ENCODE measurements around the gene AKR1E2. TPM values are rescaled to one million over a fixed set of nuclear protein-coding genes. Genes with fewer than 3 reads are reported as not detected.

The AKR1E2 gene
- total and polyA plus RNA-seq, 10 of the 15 experiments (the other 5 are each of a cell fraction or from before 2014, with no cell fraction given): not detected

DNA sequence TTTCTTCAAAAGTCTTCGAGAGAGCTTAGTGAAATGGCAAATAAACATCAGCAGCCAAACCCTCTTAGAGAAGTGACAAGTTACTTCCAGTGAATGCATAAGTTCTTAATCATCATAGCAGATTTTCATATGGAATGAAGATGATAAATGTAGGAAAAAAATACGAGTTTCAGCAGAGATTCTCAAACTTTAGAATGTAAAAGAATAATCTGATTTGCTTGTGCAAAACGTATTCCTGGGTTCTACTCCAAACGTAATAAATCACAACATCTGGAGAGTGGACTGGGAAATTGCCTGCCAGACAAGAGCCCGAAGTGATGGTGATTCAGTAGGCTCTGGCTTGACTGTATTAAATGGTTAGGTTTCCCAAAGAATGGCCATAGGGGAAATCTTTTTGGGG lies 62.2 kb downstream of the AKR1E2 start:
- Histone ChIP-seq H3K79me2 (ENCODE audit: control insufficient read depth, insufficient read depth, low read length) (no peaks in the 10 kb centered on the region), H3K27ac (ENCODE audit: control insufficient read depth, insufficient read depth) (no peak overlapping the region), H3K4me2 (ENCODE audit: control insufficient read depth, insufficient read depth) (no peak overlapping the region), H2AFZ (ENCODE audit: control insufficient read depth, low read depth, low read length) (no peak overlapping the region), H3K4me3 (no peak overlapping the region), H3K27me3 (replicated peaks in 1 of 2; ENCODE audit: control insufficient read depth in 2 of 2, insufficient read depth in 2 of 2, low read length in 1 of 2) (no peaks in the 10 kb centered on the region), H3K9me3 (replicated peaks; ENCODE audit: control insufficient read depth, insufficient read depth, low read length) (no peaks in the 10 kb centered on the region), H3K4me1 (ENCODE audit: control insufficient read depth, insufficient read depth, low read length) (no peaks in the 10 kb centered on the region), H3K36me3 (ENCODE audit: control insufficient read depth in 2 of 2, insufficient read depth in 2 of 2, low read length in 1 of 2) (no peaks in the 10 kb centered on the region), H3K9ac (ENCODE audit: control insufficient read depth, insufficient read depth, low read length) (no peak overlapping the region), H4K20me1 (ENCODE audit: control insufficient read depth, insufficient read depth) (no peaks in the 10 kb centered on the region; the same call in 1 of the 2 replicates)
- ChIA-PET CTCF (no interaction called here), SMC1A (ENCODE audit: uncharacterized antibody, unreplicated experiment) (no interaction called here), POLR2A (no interaction called here), RAD21 (ENCODE audit: unreplicated experiment) (no interaction called here)
- no TSS peak for BruUV-seq (replicated peaks)
- DNase-seq (ENCODE audit: low read depth, low spot score): no peak
- 2% methylated on average over 5 of the region's 5 CpGs for WGBS (ENCODE audit: insufficient coverage, insufficient replicate concordance, low lambda C conversion rate, missing lambda C conversion rate)
- TF ChIP-seq SMARCA5 (IDR thresholded peaks at IDR 0.05) (no peak), NRF1 (conservative IDR thresholded peaks at IDR 0.05; ENCODE audit: low read depth, low read length) (no peak), KLF5 (IDR thresholded peaks at IDR 0.05; ENCODE audit: partially characterized antibody) (no peak), BHLHE40 (IDR thresholded peaks at IDR 0.05; ENCODE audit: borderline replicate concordance in 1 of 2, low read depth in 2 of 2, low read length in 1 of 2) (no peak), CHD2 (IDR thresholded peaks at IDR 0.05; ENCODE audit: borderline replicate concordance, low read depth, low read length) (no peak), SMAD5 (IDR thresholded peaks at IDR 0.05; ENCODE audit: low read depth) (no peak), SRF (IDR thresholded peaks at IDR 0.05; ENCODE audit: low read depth in 2 of 2, low read length in 2 of 2) (no peak), FOXK2 (IDR thresholded peaks at IDR 0.05) (no peak), CREB1 (IDR thresholded peaks at IDR 0.05; ENCODE audit: low read depth) (no peak), ELK1 (IDR thresholded peaks at IDR 0.05; ENCODE audit: low read depth, low read length) (no peak), TCF12 (IDR thresholded peaks at IDR 0.05; ENCODE audit: low read depth, low read length) (no peak), ZNF24 (IDR thresholded peaks at IDR 0.05) (no peak), ZBTB11 (CRISPR knock-in tag; IDR thresholded peaks at IDR 0.05) (no peak), HDAC2 (IDR thresholded peaks at IDR 0.05) (no peak), CEBPB (IDR thresholded peaks at IDR 0.05; ENCODE audit: borderline replicate concordance in 1 of 2, low read depth in 2 of 2, low read length in 2 of 2) (no peak), IRF4 (IDR thresholded peaks at IDR 0.05; ENCODE audit: low read depth, low read length) (no peak), ASH2L (IDR thresholded peaks at IDR 0.05; ENCODE audit: borderline replicate concordance, low read depth) (no peak), ZSCAN29 (IDR thresholded peaks at IDR 0.05) (no peak), CBX5 (IDR thresholded peaks at IDR 0.05; ENCODE audit: low read depth) (no peak)
- TF ChIP-seq, protein P1, sequence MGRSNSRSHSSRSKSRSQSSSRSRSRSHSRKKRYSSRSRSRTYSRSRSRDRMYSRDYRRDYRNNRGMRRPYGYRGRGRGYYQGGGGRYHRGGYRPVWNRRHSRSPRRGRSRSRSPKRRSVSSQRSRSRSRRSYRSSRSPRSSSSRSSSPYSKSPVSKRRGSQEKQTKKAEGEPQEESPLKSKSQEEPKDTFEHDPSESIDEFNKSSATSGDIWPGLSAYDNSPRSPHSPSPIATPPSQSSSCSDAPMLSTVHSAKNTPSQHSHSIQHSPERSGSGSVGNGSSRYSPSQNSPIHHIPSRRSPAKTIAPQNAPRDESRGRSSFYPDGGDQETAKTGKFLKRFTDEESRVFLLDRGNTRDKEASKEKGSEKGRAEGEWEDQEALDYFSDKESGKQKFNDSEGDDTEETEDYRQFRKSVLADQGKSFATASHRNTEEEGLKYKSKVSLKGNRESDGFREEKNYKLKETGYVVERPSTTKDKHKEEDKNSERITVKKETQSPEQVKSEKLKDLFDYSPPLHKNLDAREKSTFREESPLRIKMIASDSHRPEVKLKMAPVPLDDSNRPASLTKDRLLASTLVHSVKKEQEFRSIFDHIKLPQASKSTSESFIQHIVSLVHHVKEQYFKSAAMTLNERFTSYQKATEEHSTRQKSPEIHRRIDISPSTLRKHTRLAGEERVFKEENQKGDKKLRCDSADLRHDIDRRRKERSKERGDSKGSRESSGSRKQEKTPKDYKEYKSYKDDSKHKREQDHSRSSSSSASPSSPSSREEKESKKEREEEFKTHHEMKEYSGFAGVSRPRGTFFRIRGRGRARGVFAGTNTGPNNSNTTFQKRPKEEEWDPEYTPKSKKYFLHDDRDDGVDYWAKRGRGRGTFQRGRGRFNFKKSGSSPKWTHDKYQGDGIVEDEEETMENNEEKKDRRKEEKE (IDR thresholded peaks at IDR 0.05): no peak
- no peak for FAIRE-seq
- in situ Hi-C loops (cut with MboI): no loop called here
- intact Hi-C loops (cut with micrococcal nuclease; ENCODE audit: unreplicated experiment): no loop called here
- no peak for ATAC-seq

All from GM12878 (cell line).